K562 (cell line): ENCODE results near the gene PDE6B. TPM values are rescaled to one million over a fixed set of nuclear protein-coding genes. Genes with fewer than 3 reads are reported as not detected.
A peak's percentile ranks its signal among the peaks of the same experiment; 100 is the strongest.

Experiments
- ETS2 ChIP-seq: IDR thresholded peaks from 2 replicates; pipeline ENCODE4 v1.6.1; 2016; ENCODE audit warnings: borderline replicate concordance, missing genetic modification characterization, mild to moderate bottlenecking, moderate library complexity, missing compliant biosample characterization; ENCODE audit not compliant: poor library complexity, severe bottlenecking
- GABPA ChIP-seq: fragments of 200-800 bp; sonication (Bioruptor generic); conservative IDR thresholded peaks from 2 replicates; pipeline ENCODE4 v1.6.1; 2016; ENCODE audit warnings: low read depth, missing genetic modification characterization, missing compliant biosample characterization
- JUND ChIP-seq, 2 experiments: IDR thresholded peaks; 2 replicates in 1 of 2; 3 replicates in 1 of 2; pipeline ENCODE4 v1.6.1; 2011; ENCODE audit warnings: borderline replicate concordance in 2 of 2, low read depth in 2 of 2, low read length in 2 of 2, improper control_type of control experiment in 1 of 2, missing biosample characterization in 1 of 2, missing genetic modification characterization in 1 of 2, missing genetic modification reagents in 1 of 2
- KDM1A ChIP-seq, 2 experiments: fragments of 450-650 bp; IDR thresholded peaks; 2 replicates each; pipeline ENCODE4 v1.6.1; 2016; ENCODE audit warnings: mild to moderate bottlenecking in 2 of 2
- MTA3 ChIP-seq: fragments of 450-650 bp; formaldehyde crosslinking; IDR thresholded peaks from 2 replicates; pipeline ENCODE4 v1.6.1; 2017; ENCODE audit warnings: mild to moderate bottlenecking, borderline replicate concordance
- MXI1 ChIP-seq: IDR thresholded peaks from 2 replicates; pipeline ENCODE4 v1.6.1; 2011; ENCODE audit warnings: low read depth, mild to moderate bottlenecking, improper control_type of control experiment, low read length
- SUPT5H ChIP-seq: fragments of 450-650 bp; IDR thresholded peaks from 2 replicates; pipeline ENCODE4 v1.6.1; 2016
- ZKSCAN8 ChIP-seq: fragments of 200-800 bp; sonication (Bioruptor generic); IDR thresholded peaks from 2 replicates; pipeline ENCODE4 v1.6.1; 2016; ENCODE audit warnings: missing genetic modification characterization, missing compliant biosample characterization
- ZNF408 ChIP-seq: fragments of 250-450 bp; sonication (Bioruptor Pico); IDR thresholded peaks from 2 replicates; pipeline ENCODE4 v1.4.0; 2020; ENCODE audit warnings: low read depth, mild to moderate bottlenecking, moderate library complexity
- polyA plus RNA-seq, 8 experiments: library from polyadenylated mRNA; depleted of rRNA in 4 of 8; stranded (reverse) in 5 of 8; unstranded in 3 of 8; fragments of >200 nt; fragmentation: Nextera tagmentation in 2 of 8; fragmentation: Illumina TruSeq in 1 of 8; extraction: Ambion mirVana in 2 of 8; extraction: Trizol in 1 of 8; gene quantifications; 2 replicates each; pipeline versions ENCODE4 v1.2.1 to v1.2.3, GENCODE V29; 2011 to 2014; ENCODE audit warnings: inconsistent platforms in 1 of 8, missing spikeins in 1 of 8
- total RNA-seq, 7 experiments: library from RNA; depleted of rRNA in 6 of 7; stranded (reverse); fragments of >200 nt in 6 of 7; fragmentation: Illumina TruSeq in 2 of 7; extraction: Trizol in 2 of 7; gene quantifications; 2 replicates each; pipeline versions ENCODE4 v1.2.1 to v1.2.3, GENCODE V29; 2011 to 2021; ENCODE audit warnings: low replicate concordance in 1 of 7
- TF ChIP-seq, protein P1 (sequence below), 2 experiments: fragments of 450-650 bp in 1 of 2; sonication (generic) in 1 of 2; formaldehyde crosslinking in 1 of 2; IDR thresholded peaks; 2 replicates each; pipeline versions ENCODE4 v1.7.1 to v1.9.0; 2016 to 2022; ENCODE audit warnings: inconsistent platforms in 1 of 2, mild to moderate bottlenecking in 1 of 2, missing genetic modification reagents in 1 of 2
- TF ChIP-seq, protein P2 (sequence below): fragments of 450-650 bp; IDR thresholded peaks from 2 replicates; pipeline ENCODE4 v1.6.1; 2016; ENCODE audit warnings: missing biosample characterization, missing genetic modification characterization
- TF ChIP-seq, protein P3 (sequence below): fragments of 450-650 bp; IDR thresholded peaks from 2 replicates; pipeline ENCODE4 v1.6.1; 2016; ENCODE audit warnings: borderline replicate concordance
- TF ChIP-seq, protein P4 (sequence below): sonication (generic); formaldehyde crosslinking; IDR thresholded peaks from 2 replicates; pipeline ENCODE4 v1.8.1; 2023; ENCODE audit warnings: mild to moderate bottlenecking, missing genetic modification reagents, moderate library complexity

Gene PDE6B
- total and polyA plus RNA-seq, 9 of the 15 experiments (the other 6 are each of a cell fraction or from before 2014, with no cell fraction given) = 0.04 TPM; not detected in 8

DNA sequence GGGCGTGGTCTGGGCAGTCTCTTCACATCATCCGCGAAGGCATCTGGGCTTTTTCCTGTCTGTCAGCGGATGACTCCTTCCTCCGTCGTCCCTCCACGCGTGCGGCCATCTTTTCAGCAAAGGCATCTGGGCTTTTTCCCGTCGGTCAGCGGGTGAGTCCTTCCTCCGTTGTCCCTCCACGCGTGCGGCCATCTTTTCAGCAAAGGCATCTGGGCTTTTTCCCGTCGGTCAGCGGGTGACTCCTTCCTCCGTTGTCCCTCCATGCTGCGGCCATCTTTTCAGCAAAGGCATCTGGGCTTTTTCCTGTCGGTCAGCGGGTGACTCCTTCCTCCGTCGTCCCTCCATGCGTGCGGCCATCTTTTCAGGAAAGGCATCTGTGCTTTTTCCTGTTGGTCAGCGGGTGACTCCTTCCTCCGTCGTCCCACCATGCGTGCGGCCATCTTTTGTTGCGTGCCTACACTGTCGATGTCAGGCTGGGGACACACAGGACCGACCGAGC lies 37.0 kb upstream of the PDE6B start (continued):
- TF ChIP-seq, protein P1, sequence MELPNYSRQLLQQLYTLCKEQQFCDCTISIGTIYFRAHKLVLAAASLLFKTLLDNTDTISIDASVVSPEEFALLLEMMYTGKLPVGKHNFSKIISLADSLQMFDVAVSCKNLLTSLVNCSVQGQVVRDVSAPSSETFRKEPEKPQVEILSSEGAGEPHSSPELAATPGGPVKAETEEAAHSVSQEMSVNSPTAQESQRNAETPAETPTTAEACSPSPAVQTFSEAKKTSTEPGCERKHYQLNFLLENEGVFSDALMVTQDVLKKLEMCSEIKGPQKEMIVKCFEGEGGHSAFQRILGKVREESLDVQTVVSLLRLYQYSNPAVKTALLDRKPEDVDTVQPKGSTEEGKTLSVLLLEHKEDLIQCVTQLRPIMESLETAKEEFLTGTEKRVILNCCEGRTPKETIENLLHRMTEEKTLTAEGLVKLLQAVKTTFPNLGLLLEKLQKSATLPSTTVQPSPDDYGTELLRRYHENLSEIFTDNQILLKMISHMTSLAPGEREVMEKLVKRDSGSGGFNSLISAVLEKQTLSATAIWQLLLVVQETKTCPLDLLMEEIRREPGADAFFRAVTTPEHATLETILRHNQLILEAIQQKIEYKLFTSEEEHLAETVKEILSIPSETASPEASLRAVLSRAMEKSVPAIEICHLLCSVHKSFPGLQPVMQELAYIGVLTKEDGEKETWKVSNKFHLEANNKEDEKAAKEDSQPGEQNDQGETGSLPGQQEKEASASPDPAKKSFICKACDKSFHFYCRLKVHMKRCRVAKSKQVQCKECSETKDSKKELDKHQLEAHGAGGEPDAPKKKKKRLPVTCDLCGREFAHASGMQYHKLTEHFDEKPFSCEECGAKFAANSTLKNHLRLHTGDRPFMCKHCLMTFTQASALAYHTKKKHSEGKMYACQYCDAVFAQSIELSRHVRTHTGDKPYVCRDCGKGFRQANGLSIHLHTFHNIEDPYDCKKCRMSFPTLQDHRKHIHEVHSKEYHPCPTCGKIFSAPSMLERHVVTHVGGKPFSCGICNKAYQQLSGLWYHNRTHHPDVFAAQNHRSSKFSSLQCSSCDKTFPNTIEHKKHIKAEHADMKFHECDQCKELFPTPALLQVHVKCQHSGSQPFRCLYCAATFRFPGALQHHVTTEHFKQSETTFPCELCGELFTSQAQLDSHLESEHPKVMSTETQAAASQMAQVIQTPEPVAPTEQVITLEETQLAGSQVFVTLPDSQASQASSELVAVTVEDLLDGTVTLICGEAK (IDR thresholded peaks at IDR 0.05) = no peak
- TF ChIP-seq, protein P1 (CRISPR knock-in tag; IDR thresholded peaks at IDR 0.05) = no peak
- TF ChIP-seq SUPT5H (no peak), JUND (IDR thresholded peaks at IDR 0.05; ENCODE audit: borderline replicate concordance, low read depth, low read length) (no peak), JUND (tag; IDR thresholded peaks at IDR 0.05; ENCODE audit: borderline replicate concordance, low read depth, low read length) (peak; percentile 37; the same call in 1 of the 3 replicates), GABPA (tag) (peak; percentile 38; the same call in 1 of the 2 replicates), MTA3 (no peak), ETS2 (tag) (no peak), ZKSCAN8 (CRISPR knock-in tag) (no peak), MXI1 (no peak), KDM1A (IDR thresholded peaks at IDR 0.05) (no peak), ZNF408 (no peak)
- TF ChIP-seq, protein P2, sequence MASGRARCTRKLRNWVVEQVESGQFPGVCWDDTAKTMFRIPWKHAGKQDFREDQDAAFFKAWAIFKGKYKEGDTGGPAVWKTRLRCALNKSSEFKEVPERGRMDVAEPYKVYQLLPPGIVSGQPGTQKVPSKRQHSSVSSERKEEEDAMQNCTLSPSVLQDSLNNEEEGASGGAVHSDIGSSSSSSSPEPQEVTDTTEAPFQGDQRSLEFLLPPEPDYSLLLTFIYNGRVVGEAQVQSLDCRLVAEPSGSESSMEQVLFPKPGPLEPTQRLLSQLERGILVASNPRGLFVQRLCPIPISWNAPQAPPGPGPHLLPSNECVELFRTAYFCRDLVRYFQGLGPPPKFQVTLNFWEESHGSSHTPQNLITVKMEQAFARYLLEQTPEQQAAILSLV (tag) = no peak
- TF ChIP-seq, protein P3, sequence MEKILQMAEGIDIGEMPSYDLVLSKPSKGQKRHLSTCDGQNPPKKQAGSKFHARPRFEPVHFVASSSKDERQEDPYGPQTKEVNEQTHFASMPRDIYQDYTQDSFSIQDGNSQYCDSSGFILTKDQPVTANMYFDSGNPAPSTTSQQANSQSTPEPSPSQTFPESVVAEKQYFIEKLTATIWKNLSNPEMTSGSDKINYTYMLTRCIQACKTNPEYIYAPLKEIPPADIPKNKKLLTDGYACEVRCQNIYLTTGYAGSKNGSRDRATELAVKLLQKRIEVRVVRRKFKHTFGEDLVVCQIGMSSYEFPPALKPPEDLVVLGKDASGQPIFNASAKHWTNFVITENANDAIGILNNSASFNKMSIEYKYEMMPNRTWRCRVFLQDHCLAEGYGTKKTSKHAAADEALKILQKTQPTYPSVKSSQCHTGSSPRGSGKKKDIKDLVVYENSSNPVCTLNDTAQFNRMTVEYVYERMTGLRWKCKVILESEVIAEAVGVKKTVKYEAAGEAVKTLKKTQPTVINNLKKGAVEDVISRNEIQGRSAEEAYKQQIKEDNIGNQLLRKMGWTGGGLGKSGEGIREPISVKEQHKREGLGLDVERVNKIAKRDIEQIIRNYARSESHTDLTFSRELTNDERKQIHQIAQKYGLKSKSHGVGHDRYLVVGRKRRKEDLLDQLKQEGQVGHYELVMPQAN = no peak
- TF ChIP-seq, protein P4, sequence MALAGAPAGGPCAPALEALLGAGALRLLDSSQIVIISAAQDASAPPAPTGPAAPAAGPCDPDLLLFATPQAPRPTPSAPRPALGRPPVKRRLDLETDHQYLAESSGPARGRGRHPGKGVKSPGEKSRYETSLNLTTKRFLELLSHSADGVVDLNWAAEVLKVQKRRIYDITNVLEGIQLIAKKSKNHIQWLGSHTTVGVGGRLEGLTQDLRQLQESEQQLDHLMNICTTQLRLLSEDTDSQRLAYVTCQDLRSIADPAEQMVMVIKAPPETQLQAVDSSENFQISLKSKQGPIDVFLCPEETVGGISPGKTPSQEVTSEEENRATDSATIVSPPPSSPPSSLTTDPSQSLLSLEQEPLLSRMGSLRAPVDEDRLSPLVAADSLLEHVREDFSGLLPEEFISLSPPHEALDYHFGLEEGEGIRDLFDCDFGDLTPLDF = no peak
